Measurements from ENCODE around the gene OR5T2.

GRCh38 chr11:56207790-56208189, 26.3 kb downstream of the OR5T2 start:
- no peak for TF ChIP-seq NR2C2 (CRISPR knock-in tag; IDR thresholded peaks at IDR 0.05)
- no peak for TF ChIP-seq CTCF (IDR thresholded peaks at IDR 0.05)
